Keratinocyte (primary cell): ENCODE measurements around the gene ABHD16A. TPM values are rescaled to one million over a fixed set of nuclear protein-coding genes. Genes with fewer than 3 reads are reported as not detected.

Source experiments
- DNase-seq: peaks from one replicate; pipeline ENCODE4 v3.0.0-alpha.2; 2011; ENCODE audit warnings: low read depth, missing footprints, low spot score
- FAIRE-seq: peaks from 2 replicates; lab custom pipeline; 2011; peaks lifted over from hg19 to GRCh38; lab: Jason Lieb, UNC
- H2AFZ ChIP-seq: 2 replicates; pipeline ENCODE4 v1.6.0; 2012; ENCODE audit warnings: low read length, control low read depth, inconsistent platforms; ENCODE audit not compliant: control insufficient read depth
- H3K27ac ChIP-seq: 2 replicates; pipeline ENCODE4 v1.5.1; 2011; ENCODE audit warnings: low read length; ENCODE audit not compliant: control insufficient read depth, insufficient read depth
- H3K27me3 ChIP-seq: 3 replicates; pipeline ENCODE4 v1.6.0; 2011; ENCODE audit warnings: low read length; ENCODE audit not compliant: control insufficient read depth, insufficient read depth; ENCODE audit errors: extremely low read depth
- H3K36me3 ChIP-seq, 2 experiments: 2 replicates in 1 of 2; 3 replicates in 1 of 2; pipeline ENCODE4 v1.5.1; 2011; ENCODE audit warnings: low read length in 2 of 2, mild to moderate bottlenecking in 1 of 2; ENCODE audit not compliant: control insufficient read depth in 2 of 2, insufficient read depth in 2 of 2; ENCODE audit errors: extremely low read depth in 1 of 2
- H3K4me1 ChIP-seq: 3 replicates; pipeline ENCODE4 v1.5.1; 2011; ENCODE audit warnings: low read length; ENCODE audit not compliant: control insufficient read depth, insufficient read depth; ENCODE audit errors: extremely low read depth
- H3K4me2 ChIP-seq: 3 replicates; pipeline ENCODE4 v1.6.0; 2011; ENCODE audit warnings: low read depth, low read length; ENCODE audit not compliant: control insufficient read depth, insufficient read depth; ENCODE audit errors: extremely low read depth
- H3K4me3 ChIP-seq, 3 experiments: fragments of 200-600 bp in 1 of 3; sonication (generic) in 1 of 3; 2 replicates in 2 of 3; 3 replicates in 1 of 3; pipeline ENCODE4 v1.5.1; 2011 to 2016; ENCODE audit warnings: low read length in 3 of 3, mild to moderate bottlenecking in 3 of 3, control low read depth in 2 of 3, inconsistent platforms in 1 of 3, low read depth in 1 of 3, mixed read lengths in 1 of 3, mixed run types in 1 of 3, moderate library complexity in 1 of 3; ENCODE audit not compliant: control insufficient read depth in 2 of 3, insufficient read depth in 2 of 3; ENCODE audit errors: extremely low read depth in 1 of 3
- H3K79me2 ChIP-seq: 2 replicates; pipeline ENCODE4 v1.6.0; 2012; ENCODE audit warnings: low read length; ENCODE audit not compliant: control insufficient read depth, insufficient read depth
- H3K9ac ChIP-seq: 3 replicates; pipeline ENCODE4 v1.6.0; 2011; ENCODE audit warnings: low read length; ENCODE audit not compliant: control insufficient read depth, insufficient read depth; ENCODE audit errors: extremely low read depth
- H3K9me1 ChIP-seq: 3 replicates; pipeline ENCODE4 v1.6.0; 2011; ENCODE audit warnings: low read length; ENCODE audit not compliant: control insufficient read depth, insufficient read depth; ENCODE audit errors: extremely low read depth
- H3K9me3 ChIP-seq: 2 replicates; pipeline ENCODE4 v1.5.1; 2012; ENCODE audit warnings: low read depth, low read length; ENCODE audit not compliant: control insufficient read depth
- H4K20me1 ChIP-seq: 3 replicates; pipeline ENCODE4 v1.6.0; 2011; ENCODE audit warnings: low read length; ENCODE audit not compliant: control insufficient read depth, insufficient read depth; ENCODE audit errors: extremely low read depth
- CTCF ChIP-seq, 3 experiments: IDR thresholded peaks in 1 of 3; conservative IDR thresholded peaks in 1 of 3; optimal IDR thresholded peaks in 1 of 3; 2 replicates in 2 of 3; 3 replicates in 1 of 3; pipeline versions ENCODE3 to v1.5.1; 2011; ENCODE audit warnings: low read length in 3 of 3, mild to moderate bottlenecking in 3 of 3, moderate library complexity in 2 of 3, control low read depth in 1 of 3, inconsistent platforms in 1 of 3; ENCODE audit not compliant: insufficient read depth in 2 of 3; ENCODE audit errors: extremely low read depth in 1 of 3
- EZH2 ChIP-seq: IDR thresholded peaks from one replicate; pipeline ENCODE4 v1.6.1; 2012; ENCODE audit warnings: inconsistent platforms, mild to moderate bottlenecking, low read length, moderate library complexity
- dilution Hi-C: fragments of 300-500 bp; cut with MboI; formaldehyde crosslinking; loops from one replicate; pipeline ENCODE4 v1.7.0; 2020; ENCODE audit warnings: low sequenced_read_pairs; ENCODE audit not compliant: extremely low pct_ligation_motif_present
- polyA plus RNA-seq, 5 experiments: library from polyadenylated mRNA; depleted of rRNA in 3 of 5; stranded (reverse) in 3 of 5; stranded (forward) in 1 of 5; unstranded in 1 of 5; fragments of >200 nt; gene quantifications; 1 replicate in 1 of 5; 2 replicates in 3 of 5; 3 replicates in 1 of 5; pipeline versions ENCODE4 v1.2.1 to v1.2.3, GENCODE V29; 2011 to 2012; ENCODE audit warnings: missing spikeins in 2 of 5, low read depth in 1 of 5, low replicate concordance in 1 of 5

The ABHD16A gene
- polyA plus RNA-seq, 1 donor (not counting 4 experiments of a cell fraction or from before 2014, with no cell fraction given), result 21.8 TPM

GRCh38 chr6:31729979-31730630, 27.0 kb upstream of the ABHD16A start:
- H3K27ac ChIP-seq, result no peak overlapping the region
- DNase-seq (no peak), FAIRE-seq (no peak)
- H3K36me3 ChIP-seq, result peaks cover 29 to 43% of the 10 kb centered on the region in 2 experiments
- peaks cover 19% of the 10 kb centered on the region for H4K20me1 ChIP-seq
- H3K4me1 ChIP-seq, result peaks cover 25% of the 10 kb centered on the region
- H3K79me2 ChIP-seq, result peaks cover 21% of the 10 kb centered on the region
- H3K4me2 ChIP-seq, result peak overlapping the region; percentile 91
- dilution Hi-C loops, result no loop called here
- H3K9me1 ChIP-seq, result peaks cover 4% of the 10 kb centered on the region
- TF ChIP-seq EZH2 (no peak), CTCF (optimal IDR thresholded peaks at IDR 0.05 in 1 of 3, IDR thresholded peaks at IDR 0.05 in 1 of 3, conservative IDR thresholded peaks at IDR 0.05 in 1 of 3; ENCODE audit: extremely low read depth in 1 of 3, insufficient read depth in 2 of 3, low read length in 3 of 3) (peak in 1 of 3 experiments; percentile 2)
- peak overlapping the region; percentile 38 to 74 (median 70) for H3K4me3 ChIP-seq
- H2AFZ ChIP-seq, result no peak overlapping the region
- no peaks in the 10 kb centered on the region for H3K9me3 ChIP-seq
- H3K9ac ChIP-seq, result peak overlapping the region; percentile 50
- H3K27me3 ChIP-seq, result no peaks in the 10 kb centered on the region

DNA sequence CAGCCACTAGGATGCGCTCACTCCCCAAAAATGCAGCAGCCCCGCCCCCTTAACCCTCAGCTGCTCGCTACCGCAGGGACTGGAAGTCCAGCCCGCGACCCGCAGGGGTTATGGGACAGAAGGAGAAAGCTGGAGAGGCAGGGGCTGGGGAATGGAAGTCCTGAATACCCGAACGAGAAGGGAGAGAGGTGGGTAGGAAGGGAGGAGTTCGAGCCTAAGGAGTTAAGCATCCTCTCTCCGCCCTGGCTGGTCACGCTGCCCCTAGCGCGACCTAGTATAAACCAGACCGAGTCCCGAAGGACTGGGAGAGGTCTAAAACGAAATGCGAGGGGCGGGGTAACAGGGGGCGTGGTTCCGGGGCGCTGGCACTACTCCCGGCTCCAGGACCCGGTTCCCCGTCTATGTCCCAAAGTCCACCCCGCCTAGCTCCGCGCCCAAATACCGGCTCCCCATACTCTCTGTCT, 26.4 kb upstream of the ABHD16A start:
- Histone ChIP-seq H4K20me1 (peaks cover 18% of the 10 kb centered on the region), H3K4me1 (peaks cover 24% of the 10 kb centered on the region), H3K9me3 (no peaks in the 10 kb centered on the region), H3K36me3 (peaks cover 29 to 40% of the 10 kb centered on the region in 2 experiments), H2AFZ (no peak overlapping the region), H3K9ac (peak overlapping the region; percentile 50), H3K27me3 (no peaks in the 10 kb centered on the region), H3K4me3 (peak overlapping the region; percentile 38 to 74 (median 70)), H3K27ac (no peak overlapping the region), H3K9me1 (peaks cover 4% of the 10 kb centered on the region), H3K79me2 (peaks cover 15% of the 10 kb centered on the region), H3K4me2 (peak overlapping the region; percentile 91)
- DNase-seq (no peak), FAIRE-seq (peak; percentile 17)
- dilution Hi-C loops, result no loop called here
- no peak for TF ChIP-seq EZH2
- TF ChIP-seq CTCF (optimal IDR thresholded peaks at IDR 0.05 in 1 of 3, IDR thresholded peaks at IDR 0.05 in 1 of 3, conservative IDR thresholded peaks at IDR 0.05 in 1 of 3; ENCODE audit: extremely low read depth in 1 of 3, insufficient read depth in 2 of 3, low read length in 3 of 3), result peak in 1 of 3 experiments; percentile 3
